Measurements from ENCODE around the gene SLC30A5.

The SLC30A5 gene

GRCh38 chr5:69167929-69168328 is 74.1 kb downstream of the SLC30A5 start:
- no peak for DNase-seq

DNA sequence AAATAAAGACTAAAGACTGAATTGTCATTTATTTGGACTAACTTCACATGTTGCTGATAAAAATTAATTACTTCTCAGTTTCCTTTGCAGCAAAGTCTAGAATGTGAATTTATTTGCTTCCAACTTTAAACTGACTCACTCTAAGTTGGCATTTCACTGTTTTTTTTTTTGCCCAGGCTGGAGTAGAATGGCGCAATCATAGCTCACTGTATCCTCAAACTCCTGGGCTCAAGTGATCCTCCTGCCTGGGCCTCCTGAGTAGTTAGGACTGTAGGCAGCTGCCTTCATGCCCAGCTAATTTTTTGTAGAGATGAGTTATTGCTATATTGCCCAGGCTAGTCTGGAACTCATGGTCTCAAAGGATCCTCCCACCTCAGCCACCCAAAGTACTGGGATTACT is 76.7 kb downstream of the SLC30A5 start:
- DNase-seq: no peak

DNA sequence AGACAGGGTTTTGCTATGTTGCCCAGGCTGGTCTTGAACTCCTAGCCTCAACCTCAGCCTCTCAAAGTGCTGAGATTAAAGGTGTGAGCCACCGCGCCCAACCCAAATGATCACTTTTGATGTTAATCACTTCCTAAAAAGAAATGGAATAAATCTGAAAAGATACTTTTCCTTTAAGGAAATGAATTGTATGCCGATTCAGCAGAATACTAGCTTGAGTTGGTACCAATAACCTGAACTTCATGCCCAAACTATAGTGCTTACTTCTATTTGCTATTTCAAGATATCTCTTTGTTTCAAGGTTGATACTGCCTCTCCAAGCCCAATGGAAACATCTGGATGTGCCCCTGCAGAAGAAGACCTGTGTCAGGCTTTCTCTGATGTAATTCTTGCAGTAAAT is 77.2 kb downstream of the SLC30A5 start:
- no peak for DNase-seq
